Loucy (cell line): ENCODE data around the gene HTD2.
A peak's percentile ranks its signal among the peaks of the same experiment; 100 is the strongest.

Experiments
- H2AFZ ChIP-seq: fragments of 200-600 bp; sonication (generic); 2 replicates; pipeline ENCODE4 v1.6.0; 2016; ENCODE audit warnings: antibody characterized with exemption, mild to moderate bottlenecking, low read length, moderate library complexity
- H3F3A ChIP-seq: fragments of 200-600 bp; 2 replicates; pipeline ENCODE4 v1.6.0; 2016; ENCODE audit warnings: antibody characterized with exemption, low read depth, mild to moderate bottlenecking
- H3K27me3 ChIP-seq: fragments of 200-600 bp; sonication (generic); 2 replicates; pipeline ENCODE4 v1.6.1; 2014; ENCODE audit warnings: low read length, mild to moderate bottlenecking; ENCODE audit not compliant: insufficient read depth, poor library complexity, severe bottlenecking
- H3K36me3 ChIP-seq: fragments of 200-600 bp; sonication (generic); 2 replicates; pipeline ENCODE4 v1.6.1; 2016; ENCODE audit warnings: low read length; ENCODE audit not compliant: insufficient read depth
- H3K4me1 ChIP-seq: fragments of 200-600 bp; sonication (generic); 2 replicates; pipeline ENCODE4 v1.5.1; 2014; ENCODE audit warnings: low read length, mild to moderate bottlenecking; ENCODE audit not compliant: insufficient read depth, poor library complexity, severe bottlenecking
- H3K4me2 ChIP-seq: fragments of 200-600 bp; sonication (generic); 2 replicates; pipeline ENCODE4 v1.6.0; 2014; ENCODE audit warnings: antibody characterized with exemption, low read length, low read depth, mild to moderate bottlenecking; ENCODE audit not compliant: poor library complexity, severe bottlenecking
- H3K4me3 ChIP-seq: fragments of 200-600 bp; sonication (generic); 2 replicates; pipeline ENCODE4 v1.5.1; 2014; ENCODE audit warnings: low read length, mild to moderate bottlenecking, mixed read lengths; ENCODE audit not compliant: poor library complexity, severe bottlenecking
- H3K79me2 ChIP-seq: fragments of 200-600 bp; sonication (generic); 2 replicates; pipeline ENCODE4 v1.6.1; 2014; ENCODE audit warnings: low read length; ENCODE audit not compliant: insufficient read depth
- H3K9ac ChIP-seq: fragments of 200-600 bp; sonication (generic); 2 replicates; pipeline ENCODE4 v1.6.0; 2014; ENCODE audit warnings: mild to moderate bottlenecking, low read depth, low read length, moderate library complexity; ENCODE audit not compliant: poor library complexity, severe bottlenecking
- H3K9me2 ChIP-seq: fragments of 200-600 bp; sonication (generic); replicated peaks from 2 replicates; pipeline ENCODE4 v1.6.1; 2016; ENCODE audit warnings: low read depth, low read length, mixed read lengths
- H3K9me3 ChIP-seq: fragments of 200-600 bp; sonication (generic); 2 replicates; pipeline ENCODE4 v1.6.1; 2014; ENCODE audit warnings: mild to moderate bottlenecking, antibody characterized with exemption, low read length, low read depth; ENCODE audit not compliant: insufficient read depth
- H4K20me1 ChIP-seq: fragments of 200-600 bp; sonication (generic); 2 replicates; pipeline ENCODE4 v1.6.0; 2014; ENCODE audit warnings: antibody characterized with exemption, low read length, mild to moderate bottlenecking; ENCODE audit not compliant: insufficient read depth, poor library complexity, severe bottlenecking
- CTCF ChIP-seq: fragments of 200-600 bp; sonication (generic); conservative IDR thresholded peaks from 2 replicates; pipeline ENCODE4 v1.5.1; 2014; ENCODE audit warnings: mild to moderate bottlenecking, antibody characterized with exemption, low read length
- EZH2phosphoT487 ChIP-seq: fragments of 200-600 bp; IDR thresholded peaks from 2 replicates; pipeline ENCODE4 v1.6.1; 2018; ENCODE audit warnings: antibody characterized with exemption, mild to moderate bottlenecking, moderate library complexity, borderline replicate concordance

HTD2 gene

GRCh38 chr3:58345457-58345856 is 39.1 kb downstream of the HTD2 start:
- Histone ChIP-seq H3K36me3 (peaks cover 6% of the 10 kb centered on the region; the same call in 1 of the 2 replicates), H3K27me3 (no peaks in the 10 kb centered on the region), H3K4me1 (peaks cover 70% of the 10 kb centered on the region), H2AFZ (no peak overlapping the region), H3K79me2 (peaks cover 68% of the 10 kb centered on the region), H3F3A (peaks cover 9% of the 10 kb centered on the region; the same call in 1 of the 2 replicates), H3K4me3 (no peak overlapping the region), H3K9ac (peak overlapping the region; percentile 19), H3K9me2 (no peaks in the 10 kb centered on the region), H3K9me3 (no peaks in the 10 kb centered on the region), H4K20me1 (no peaks in the 10 kb centered on the region), H3K4me2 (peak overlapping the region; percentile 27)
- TF ChIP-seq CTCF, result no peak
- TF ChIP-seq EZH2phosphoT487, result no peak

GRCh38 chr3:58346368-58346767 is 40.0 kb downstream of the HTD2 start:
- H4K20me1 ChIP-seq, result no peaks in the 10 kb centered on the region
- H3K4me1 ChIP-seq, result peaks cover 70% of the 10 kb centered on the region
- peak overlapping the region; percentile 27 for H3K4me2 ChIP-seq
- H2AFZ ChIP-seq, result no peak overlapping the region
- no peaks in the 10 kb centered on the region for H3K27me3 ChIP-seq
- TF ChIP-seq CTCF, result no peak
- no peak for TF ChIP-seq EZH2phosphoT487
- peaks cover 68% of the 10 kb centered on the region for H3K79me2 ChIP-seq
- peaks cover 6% of the 10 kb centered on the region; the same call in 1 of the 2 replicates for H3K36me3 ChIP-seq
- peaks cover 11% of the 10 kb centered on the region; the same call in 1 of the 2 replicates for H3F3A ChIP-seq
- peak overlapping the region; percentile 19 for H3K9ac ChIP-seq
- no peaks in the 10 kb centered on the region for H3K9me3 ChIP-seq
- H3K9me2 ChIP-seq, result no peaks in the 10 kb centered on the region
- H3K4me3 ChIP-seq, result no peak overlapping the region

GRCh38 chr3:58347984-58348383 is 41.7 kb downstream of the HTD2 start:
- H3K4me2 ChIP-seq, result no peak overlapping the region
- H3F3A ChIP-seq, result peaks cover 15% of the 10 kb centered on the region; the same call in 1 of the 2 replicates
- H4K20me1 ChIP-seq, result no peaks in the 10 kb centered on the region
- no peak overlapping the region for H2AFZ ChIP-seq
- H3K9me3 ChIP-seq, result no peaks in the 10 kb centered on the region
- no peaks in the 10 kb centered on the region for H3K27me3 ChIP-seq
- peaks cover 6% of the 10 kb centered on the region; the same call in 1 of the 2 replicates for H3K36me3 ChIP-seq
- no peak overlapping the region for H3K9ac ChIP-seq
- no peak overlapping the region for H3K4me3 ChIP-seq
- H3K79me2 ChIP-seq, result peaks cover 77% of the 10 kb centered on the region
- no peaks in the 10 kb centered on the region for H3K9me2 ChIP-seq
- TF ChIP-seq EZH2phosphoT487 (no peak), CTCF (no peak)
- H3K4me1 ChIP-seq, result peaks cover 74% of the 10 kb centered on the region
